Endothelial cell of hepatic sinusoid (primary cell): Measurements from ENCODE around the gene IFIT5.
"Not testable (repeated sequence)": the region's sequence is repeated elsewhere in the genome, so short reads cannot be mapped to it uniquely, and the experiment has no call there.

Experiments used
- in situ Hi-C: cut with HindIII; loops from 2 replicates; pipeline ENCODE4 v1.10.0; 2017; ENCODE audit warnings: low sequenced_read_pairs

Gene IFIT5

DNA sequence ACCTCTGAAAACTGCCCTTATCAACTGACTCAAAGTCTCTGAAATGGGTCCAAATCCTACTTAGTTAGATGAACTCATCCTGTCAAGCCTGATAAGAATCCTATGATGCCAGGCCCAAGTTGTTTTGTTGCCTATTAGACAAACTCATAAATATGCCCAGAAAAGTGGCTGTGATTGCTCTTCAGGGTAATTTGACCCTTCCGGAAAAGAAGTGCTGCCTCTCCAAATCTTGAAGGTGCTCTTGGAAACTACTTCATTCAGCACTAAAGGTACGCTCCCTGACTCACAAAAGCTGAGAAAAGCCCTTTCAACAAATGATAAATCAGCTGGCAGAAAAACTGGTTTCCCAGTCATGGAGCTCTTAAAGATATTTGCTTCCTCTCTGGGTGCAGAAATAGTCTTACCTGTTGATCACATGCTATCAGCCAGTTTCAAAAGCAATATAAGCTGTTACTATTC is 6.7 kb downstream of the IFIT5 start:
- in situ Hi-C loops: loop anchor here (25.0 kb wide), 1 partner anchor 1166 kb away; no protein-coding TSS in a partner anchor

DNA sequence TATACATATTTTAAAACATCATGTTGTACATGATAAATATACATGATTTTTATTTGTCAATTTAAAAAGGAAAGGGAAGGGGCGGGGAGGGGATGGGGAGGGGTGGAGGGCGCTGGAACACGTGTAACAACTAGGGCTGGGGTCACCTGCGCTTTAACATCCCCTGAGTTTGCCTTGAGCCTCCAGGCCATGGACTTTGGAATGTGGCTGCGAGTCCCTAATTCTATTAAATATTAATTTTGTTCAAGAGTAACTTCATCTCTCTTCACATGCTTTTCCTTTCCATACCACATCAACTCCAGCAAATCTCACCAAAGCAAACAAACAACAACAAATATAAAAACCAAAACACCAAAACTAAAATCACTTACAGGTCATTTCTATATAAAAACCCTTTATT is 10.6 kb downstream of the IFIT5 start:
- in situ Hi-C loops: loop anchor here (25.0 kb wide), 1 partner anchor 1162 kb away; no protein-coding TSS in a partner anchor

DNA sequence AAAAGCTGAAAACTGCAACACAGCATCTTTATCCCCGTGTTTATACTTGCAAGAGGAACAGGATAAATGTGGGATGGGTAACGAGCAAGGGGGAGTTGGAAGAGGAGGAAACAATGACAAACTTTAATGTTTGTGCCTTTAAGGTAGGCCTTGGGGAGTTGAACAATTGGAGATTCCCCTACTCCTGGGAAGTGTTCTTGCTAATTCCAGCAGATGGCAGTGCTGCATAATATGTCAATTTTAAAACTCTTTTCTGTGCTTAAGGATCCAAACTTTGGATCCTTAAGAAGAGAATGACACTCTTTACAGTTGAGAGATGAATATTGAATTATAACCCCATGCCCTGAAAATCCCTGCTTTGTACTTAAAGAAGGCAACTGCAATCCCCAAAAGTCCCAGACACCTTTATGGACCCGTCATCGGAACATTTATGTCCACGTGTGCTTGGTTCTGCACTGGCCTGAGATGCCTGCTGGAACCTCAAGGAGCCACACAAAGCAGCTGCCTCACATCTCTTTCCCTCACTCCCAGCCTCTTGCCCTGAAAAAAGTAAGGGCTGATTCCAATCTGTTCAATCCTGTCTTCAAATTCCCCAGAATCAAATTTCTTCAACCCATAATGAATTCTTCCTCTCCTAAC is 12.0 kb downstream of the IFIT5 start:
- in situ Hi-C loops: no loop called here

DNA sequence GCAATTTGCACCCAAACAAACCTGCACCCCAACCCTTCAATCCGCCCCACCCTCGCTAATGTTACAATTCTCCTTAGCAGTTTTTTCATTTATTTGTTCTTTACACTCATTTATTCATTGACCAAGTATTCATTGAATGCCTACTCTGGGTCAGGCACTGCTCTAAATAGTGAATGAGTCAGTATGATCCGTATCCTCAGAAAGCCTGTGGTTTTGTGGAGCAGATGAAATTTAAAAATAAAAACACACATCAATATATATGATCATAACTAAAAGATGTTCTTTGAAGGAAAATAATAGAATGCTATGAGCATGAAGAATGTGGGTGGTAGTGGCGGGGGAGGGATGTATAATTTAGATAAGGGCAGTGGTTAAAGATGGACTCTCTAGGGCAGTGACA is 13.3 kb downstream of the IFIT5 start:
- in situ Hi-C loops: no loop called here

DNA sequence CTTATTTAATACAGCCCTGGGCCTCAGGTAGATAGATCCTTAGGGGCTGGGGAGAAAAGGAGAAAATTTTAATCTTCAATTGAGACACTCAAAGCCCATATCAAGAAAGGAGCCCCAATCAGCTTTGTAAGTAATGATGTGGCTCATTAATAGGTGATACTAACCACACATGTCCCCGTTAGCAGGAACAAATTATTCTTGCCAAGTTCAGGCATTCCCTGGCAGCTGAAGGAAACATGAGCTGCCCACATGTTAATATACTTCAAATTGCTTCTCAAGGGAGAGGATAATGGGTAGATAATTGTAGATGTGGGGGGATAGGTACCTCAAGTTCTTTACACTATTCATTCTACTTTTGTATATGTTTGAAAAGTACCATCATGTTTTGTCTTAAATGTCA is 14.5 kb downstream of the IFIT5 start:
- in situ Hi-C loops: no loop called here

DNA sequence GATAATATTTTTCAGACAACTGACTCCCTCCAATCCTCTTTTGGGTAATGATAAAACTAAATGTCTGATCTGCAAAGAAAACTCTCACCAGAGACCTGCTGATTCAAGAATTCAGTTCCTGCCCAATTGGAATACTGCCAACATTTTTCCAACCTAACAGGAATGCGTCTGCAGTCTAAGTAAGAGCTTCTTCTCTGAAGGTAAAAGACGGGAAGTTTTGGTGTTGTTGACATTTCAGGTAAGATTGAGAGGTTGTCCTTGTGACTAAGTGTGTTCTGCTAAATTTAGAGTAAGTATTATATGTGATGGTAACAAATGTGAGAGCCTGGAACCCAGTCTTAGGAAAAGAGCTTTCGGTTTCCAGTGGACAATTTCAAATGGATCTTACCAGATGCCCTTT is 17.6 kb downstream of the IFIT5 start:
- in situ Hi-C loops: no loop called here

DNA sequence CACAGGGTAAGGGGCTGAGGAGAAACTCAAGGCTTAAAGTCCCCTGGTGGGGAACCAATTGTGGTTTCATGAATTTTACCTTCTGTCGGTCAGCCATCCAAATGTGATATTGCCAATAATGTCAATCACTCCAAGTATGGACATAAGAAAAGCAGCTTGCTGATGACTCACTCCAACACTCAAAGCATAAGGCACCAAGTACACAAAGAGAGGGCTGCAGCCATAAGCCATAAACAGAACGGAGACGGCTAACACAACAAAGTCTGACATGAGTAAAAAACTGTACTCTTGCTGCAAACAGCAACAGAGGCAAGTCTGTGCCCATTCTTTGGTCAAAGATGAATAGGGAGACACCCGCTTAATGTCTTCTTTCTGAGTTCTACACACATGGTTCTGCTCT is 24.2 kb downstream of the IFIT5 start:
- in situ Hi-C loops: no loop called here

DNA sequence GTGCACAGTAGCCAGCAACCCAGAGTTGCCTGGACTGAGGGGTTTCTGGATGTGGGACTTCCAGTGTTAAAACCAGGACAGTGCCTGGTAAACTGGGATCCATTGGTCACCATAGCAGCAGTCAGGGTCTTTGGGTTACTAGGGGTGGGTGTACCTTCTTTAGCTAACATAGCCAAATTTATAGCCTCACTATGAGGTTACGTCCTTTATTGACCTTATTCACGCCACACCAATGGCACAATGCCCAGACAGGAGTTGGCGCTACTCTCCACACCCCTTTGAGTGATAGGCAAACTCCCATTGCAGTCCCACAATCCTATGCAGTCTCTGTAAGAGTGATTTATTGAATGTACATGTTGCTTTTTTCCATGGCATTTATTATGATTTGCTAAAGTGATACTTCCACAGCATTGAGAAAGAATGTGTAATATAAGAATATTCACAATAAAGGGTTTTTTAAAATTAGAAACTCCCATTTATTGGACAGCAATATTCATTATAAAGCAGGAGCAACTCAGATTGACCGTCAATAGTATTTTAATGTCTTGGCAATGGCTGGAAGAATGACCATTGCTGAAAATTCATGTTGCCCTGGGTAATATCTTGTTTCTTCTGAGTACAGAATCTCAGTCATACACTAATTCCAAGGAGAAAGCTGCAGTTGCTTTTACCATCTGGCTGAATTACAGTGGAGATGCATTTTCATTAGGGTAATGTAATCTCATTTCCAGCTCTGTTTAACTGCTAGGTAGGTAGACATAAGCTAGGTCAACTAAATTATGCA is 26.1 kb downstream of the IFIT5 start:
- in situ Hi-C loops: no loop called here

DNA sequence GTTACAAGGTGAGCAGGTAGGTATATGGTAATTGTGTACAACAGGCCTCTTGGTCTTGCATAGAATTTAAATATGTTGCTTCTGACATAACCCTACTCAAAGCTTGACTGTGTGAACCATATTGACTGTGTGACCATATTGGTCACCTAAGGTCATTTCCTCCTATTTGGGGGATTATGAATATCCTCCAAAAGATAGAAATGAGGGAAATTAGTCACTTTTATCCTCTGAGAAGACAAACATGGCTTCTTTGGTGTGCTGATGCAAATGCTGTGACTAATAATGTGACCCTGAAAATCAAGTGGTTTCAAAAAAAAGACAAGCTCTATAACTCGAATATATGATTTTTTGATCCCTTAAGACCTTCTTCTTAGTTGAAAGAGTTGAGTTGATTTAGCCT is 27.9 kb downstream of the IFIT5 start:
- in situ Hi-C loops: no loop called here

DNA sequence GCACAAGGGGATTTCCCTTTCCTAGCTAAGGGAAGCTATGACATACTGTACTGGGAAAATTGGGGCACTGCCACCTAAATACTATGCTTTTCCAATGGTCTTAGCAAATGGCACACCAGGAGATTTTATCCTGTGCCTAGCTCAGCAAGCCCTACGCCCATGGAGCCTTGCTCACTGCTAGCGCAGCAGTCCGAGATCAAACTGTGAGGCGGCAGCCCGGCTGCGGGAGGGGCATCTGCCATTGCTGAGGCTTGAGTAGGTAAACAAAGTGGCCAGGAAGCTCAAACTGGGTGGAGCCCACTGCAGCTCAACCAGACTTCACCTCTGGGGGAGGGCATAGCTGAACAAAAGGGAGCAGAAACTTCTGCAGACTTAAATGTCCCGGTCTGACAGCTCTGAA is 30.5 kb downstream of the IFIT5 start:
- in situ Hi-C loops: not testable (repeated sequence)

DNA sequence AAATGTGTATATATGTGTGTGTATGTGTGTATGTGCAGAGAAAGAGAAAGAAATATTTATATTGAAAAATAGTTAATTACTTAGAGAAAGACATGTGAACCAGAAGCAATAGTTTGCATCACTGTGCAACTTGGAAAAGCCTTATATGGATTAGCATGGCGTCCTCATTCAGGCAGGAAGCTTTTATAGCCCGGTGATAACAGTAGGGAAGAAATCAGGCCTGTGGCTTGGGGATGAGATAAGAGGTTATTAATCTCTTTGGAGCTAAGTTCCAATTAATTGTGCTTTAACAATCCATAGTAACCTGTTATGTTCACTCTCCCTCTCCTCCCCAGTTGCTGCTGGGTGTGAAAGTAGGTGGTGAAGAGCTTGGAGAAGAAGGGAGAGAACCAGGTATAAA is 36.5 kb downstream of the IFIT5 start:
- in situ Hi-C loops: no loop called here

DNA sequence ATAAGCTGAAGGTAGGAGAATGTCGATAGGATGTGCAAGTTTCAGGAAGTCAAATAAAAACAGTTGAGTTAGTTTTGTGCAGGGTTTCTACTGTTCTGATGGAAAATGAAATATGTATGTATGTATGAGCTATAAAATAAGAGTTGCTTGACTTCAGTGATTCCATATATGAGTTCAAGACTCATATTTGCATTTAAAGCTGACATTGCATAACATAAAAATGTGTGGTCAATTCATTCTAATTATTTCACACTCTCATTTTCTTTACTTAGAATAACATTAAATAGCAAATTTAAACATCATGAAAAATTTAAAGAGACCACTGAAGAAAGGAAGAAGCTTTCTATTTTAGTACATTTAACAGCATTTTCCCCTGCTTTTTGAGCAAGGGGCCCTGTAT is 37.8 kb downstream of the IFIT5 start:
- in situ Hi-C loops: no loop called here

DNA sequence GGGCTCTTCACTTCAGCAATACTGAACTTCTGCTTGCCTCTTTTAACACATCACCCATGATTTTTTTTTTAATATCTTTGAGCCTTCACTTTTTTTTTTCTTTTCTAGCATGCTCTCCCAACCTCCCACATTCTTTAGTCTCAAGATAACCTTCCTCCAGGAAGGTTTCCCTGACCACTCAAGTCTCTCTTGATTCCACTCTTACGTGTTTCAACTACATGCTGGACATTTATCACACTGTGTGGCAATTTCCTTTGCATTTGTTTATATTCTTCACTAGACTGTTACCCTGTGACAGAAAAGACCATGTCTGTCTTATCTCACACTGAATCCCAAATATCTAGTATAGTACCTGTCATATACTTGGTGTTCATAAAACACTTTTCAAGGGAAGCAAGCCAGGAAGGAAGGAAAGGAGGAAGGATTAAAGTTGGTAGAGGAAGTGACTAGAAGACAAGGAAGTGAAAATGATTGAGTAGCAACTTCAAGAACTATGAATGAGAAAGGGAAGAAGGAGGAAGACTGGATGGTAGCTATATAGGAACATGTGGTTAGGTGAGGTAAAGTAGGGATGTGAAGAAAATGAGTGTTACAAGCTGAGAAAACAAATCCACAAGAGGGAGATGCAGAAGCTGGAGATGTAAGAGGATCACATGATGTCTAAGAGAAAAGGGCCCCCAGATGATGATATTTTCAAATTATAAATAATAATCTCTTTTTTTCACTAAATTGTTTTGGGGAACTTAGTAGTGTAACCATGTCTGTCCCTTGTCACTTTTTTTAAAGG is 40.4 kb downstream of the IFIT5 start:
- in situ Hi-C loops: no loop called here

DNA sequence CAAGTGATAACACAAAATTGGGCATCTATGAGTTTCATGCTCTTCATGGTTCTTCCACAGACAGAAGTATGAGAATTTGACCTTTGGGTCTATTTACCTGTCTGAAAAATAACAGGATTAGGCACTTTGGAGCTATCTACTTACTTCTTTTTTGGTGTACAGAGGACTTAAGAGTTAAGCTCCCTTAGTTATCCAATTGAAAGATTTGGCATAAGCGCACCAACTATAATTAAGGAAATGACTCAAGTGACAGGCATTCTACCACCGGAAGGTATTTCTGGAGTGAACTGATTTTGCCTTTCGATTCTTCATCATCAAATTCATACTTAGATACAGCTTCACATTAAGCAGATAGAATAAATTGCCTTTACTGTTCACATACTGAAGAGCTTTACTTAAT is 43.9 kb downstream of the IFIT5 start:
- in situ Hi-C loops: no loop called here

DNA sequence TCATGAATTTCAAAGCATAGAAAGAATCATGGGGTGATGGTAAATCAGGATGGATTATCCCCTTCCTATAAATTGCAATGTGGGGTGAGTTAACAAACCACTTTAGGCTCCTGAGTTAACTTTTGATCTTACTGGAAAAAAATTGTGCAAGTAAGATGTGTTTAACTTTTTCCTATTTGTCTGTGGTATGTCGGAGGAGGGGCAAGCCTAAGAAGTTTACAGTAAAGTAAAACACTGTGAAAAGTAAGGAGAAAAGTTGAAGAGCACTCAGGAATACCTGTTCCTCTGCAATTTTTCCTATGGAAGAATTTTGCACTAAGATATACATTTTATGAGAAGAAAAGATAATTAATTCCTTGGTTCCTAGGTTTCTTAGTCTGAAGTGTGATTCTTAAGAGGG is 44.4 kb downstream of the IFIT5 start:
- in situ Hi-C loops: no loop called here

DNA sequence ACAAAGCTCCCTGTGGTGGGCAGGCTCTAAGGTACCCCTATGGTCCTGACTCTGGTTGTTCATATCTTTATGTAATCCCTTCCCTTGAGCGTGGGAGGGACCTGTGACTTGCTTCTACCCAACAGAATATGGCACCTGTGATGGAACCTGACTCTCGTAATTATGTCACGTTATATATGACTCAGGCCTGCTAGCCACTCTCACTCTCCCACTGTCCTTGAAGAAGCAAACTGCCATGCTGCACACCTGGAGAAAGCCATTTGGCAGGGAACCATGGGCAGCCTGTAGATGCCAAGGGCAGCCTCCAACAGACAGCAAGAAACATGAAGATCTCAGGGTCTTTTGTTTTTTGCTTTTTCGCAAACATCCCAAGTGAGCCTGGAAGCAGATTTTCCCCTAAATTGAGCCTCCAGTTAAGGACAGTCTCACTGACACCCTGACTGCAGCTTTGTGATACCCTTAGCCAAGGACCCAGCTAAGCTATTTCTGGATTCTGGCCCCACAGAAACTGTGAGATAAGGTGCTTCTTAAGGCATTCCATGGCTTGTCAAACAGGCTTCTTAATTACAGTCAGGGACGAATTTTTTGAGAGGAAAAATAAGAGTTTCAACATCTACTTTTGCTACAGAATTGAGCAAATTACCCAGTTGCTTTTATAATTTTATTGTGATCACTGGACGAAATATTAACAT is 49.6 kb downstream of the IFIT5 start:
- in situ Hi-C loops: no loop called here

DNA sequence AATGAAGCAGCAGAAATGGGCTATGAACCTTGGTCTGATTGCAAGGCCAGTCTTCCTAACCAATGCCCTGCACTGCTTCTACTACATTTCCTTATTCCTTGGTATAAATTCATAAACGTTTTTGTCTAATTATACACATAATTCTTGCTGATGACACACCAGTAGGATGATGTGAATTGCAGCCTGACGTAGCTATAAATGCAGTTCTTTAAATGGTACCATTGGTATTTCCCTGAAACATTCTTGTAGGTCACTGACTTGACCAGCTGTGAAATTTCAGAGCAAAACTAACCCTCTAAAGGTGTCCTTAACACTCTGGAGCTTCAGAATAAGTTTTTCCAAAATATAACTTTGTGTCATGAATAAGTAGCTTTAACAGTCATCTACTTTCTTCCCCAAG is 50.8 kb downstream of the IFIT5 start:
- in situ Hi-C loops: no loop called here

DNA sequence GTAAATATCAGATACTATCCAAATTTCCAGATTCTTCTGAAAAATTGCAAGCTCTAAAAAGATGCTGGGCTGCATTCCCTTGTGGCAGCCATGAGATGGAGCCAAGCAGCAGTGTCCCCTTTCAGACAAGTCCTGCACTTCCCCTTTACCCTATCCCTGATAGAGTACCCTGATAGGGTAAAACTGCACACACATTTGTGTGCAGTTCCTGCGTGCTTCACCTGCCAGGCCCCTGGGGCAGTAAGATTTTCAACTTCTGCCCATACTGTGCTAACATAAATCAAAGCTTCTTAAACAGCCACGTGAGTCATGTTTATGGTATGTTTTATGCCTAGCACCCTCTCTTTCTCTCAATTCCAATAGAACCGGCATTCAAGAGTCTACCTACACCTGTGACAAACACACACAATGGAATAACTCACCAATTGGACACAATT is 52.2 kb downstream of the IFIT5 start:
- in situ Hi-C loops: no loop called here

DNA sequence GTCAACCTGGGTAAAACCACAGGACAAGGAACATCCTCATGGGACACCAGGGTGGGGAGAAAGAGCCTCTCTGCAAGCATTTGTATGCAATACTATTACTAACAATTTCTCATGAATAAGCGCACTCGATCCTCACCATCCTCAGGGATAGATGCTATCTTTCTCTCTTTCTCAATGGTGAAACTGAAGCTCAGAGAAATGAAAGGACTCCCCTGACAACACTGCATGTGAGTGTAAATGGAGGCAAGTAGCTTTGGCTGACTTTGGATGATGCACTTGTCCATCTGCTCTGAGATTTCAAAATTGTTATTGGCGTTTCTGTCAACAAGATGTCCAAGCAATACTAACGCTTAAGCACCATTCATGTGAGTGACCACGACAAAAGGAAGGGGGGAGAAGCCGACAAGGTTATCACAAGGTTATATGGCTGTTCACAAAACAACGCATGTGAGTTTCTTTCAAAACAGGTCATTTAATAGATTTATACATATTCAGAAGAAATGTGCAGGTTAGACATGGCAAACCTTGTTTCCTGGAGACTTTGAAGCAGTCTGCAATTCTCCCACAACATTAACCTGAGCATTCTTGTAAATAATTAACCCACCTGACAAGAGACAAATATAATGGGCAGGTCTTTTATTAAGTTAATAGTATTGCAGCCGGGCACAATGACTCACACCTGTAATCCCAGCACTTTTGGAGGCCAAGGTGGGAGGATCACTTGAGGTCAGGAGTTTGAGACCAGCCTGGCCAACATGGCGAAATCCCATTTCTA is 54.0 kb downstream of the IFIT5 start:
- in situ Hi-C loops: no loop called here

DNA sequence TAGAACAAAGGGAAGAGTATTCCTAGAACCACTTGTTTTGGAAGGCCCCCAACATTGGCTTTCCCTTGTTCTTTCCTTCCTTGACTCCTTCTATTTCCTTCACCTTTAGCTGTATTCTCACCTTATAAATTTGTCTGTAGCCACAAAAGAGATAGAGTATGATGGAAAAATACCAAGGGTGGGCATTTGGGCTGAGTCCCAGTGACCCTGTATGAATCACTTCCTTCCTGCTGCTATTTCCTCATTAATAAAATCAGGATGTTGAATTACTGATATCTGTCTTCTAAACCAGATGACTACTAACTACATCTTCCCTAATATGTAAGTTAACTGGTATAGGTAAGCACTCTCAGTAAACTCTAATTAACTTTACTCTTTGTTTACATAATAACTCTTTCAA is 55.1 kb downstream of the IFIT5 start:
- in situ Hi-C loops: no loop called here
